Calu3 (cell line): ENCODE data around the gene JMJD6. TPM values are rescaled to one million over a fixed set of nuclear protein-coding genes. Genes with fewer than 3 reads are reported as not detected.
"Not testable (repeated sequence)": the region's sequence is repeated elsewhere in the genome, so short reads cannot be mapped to it uniquely, and the experiment has no call there.

ENCODE experiments used
- BruUV-seq: library from RNA; stranded (reverse); fragments of 400-500 nt; replicated peaks from 2 replicates; lab custom pipeline; 2021; lab: Mats Ljungman, UMichigan
- CTCF ChIA-PET: fragments of 300-600 bp; sonication (Branson Sonifier 250); formaldehyde crosslinking; loops from one replicate; lab custom pipeline; 2022; ENCODE audit warnings: antibody characterized with exemption; lab: Charles Lee
- DNase-seq: peaks from one replicate; pipeline ENCODE4 v3.0.0; 2022
- H3K27ac Mint-ChIP-seq: one replicate; pipeline ENCODE4 v1.8.0; 2022; ENCODE audit warnings: mixed read lengths; ENCODE audit not compliant: unreplicated experiment
- H3K27me3 Mint-ChIP-seq: one replicate; pipeline ENCODE4 v1.8.0; 2022; ENCODE audit warnings: mixed read lengths; ENCODE audit not compliant: unreplicated experiment
- H3K36me3 Mint-ChIP-seq: one replicate; pipeline ENCODE4 v1.8.0; 2022; ENCODE audit warnings: mild to moderate bottlenecking, moderate library complexity, mixed read lengths; ENCODE audit not compliant: insufficient read depth, unreplicated experiment
- H3K4me1 Mint-ChIP-seq: one replicate; pipeline ENCODE4 v1.8.0; 2022; ENCODE audit warnings: mild to moderate bottlenecking, low read depth, mixed read lengths; ENCODE audit not compliant: unreplicated experiment
- H3K4me3 Mint-ChIP-seq: one replicate; pipeline ENCODE4 v1.8.0; 2022; ENCODE audit warnings: mild to moderate bottlenecking, low read depth, moderate library complexity, mixed read lengths; ENCODE audit not compliant: unreplicated experiment
- H3K9me3 Mint-ChIP-seq: one replicate; pipeline ENCODE4 v1.8.0; 2022; ENCODE audit warnings: low read depth, mixed read lengths; ENCODE audit not compliant: unreplicated experiment
- CTCF ChIP-seq: fragments of 200-600 bp; IDR thresholded peaks from one replicate; pipeline ENCODE4 v1.8.0; 2022; ENCODE audit warnings: antibody characterized with exemption; ENCODE audit not compliant: unreplicated experiment
- intact Hi-C: fragments of 100-400 bp; cut with micrococcal nuclease; formaldehyde crosslinking; loops from one replicate; pipeline ENCODE4 v1.10.0; 2022; ENCODE audit not compliant: unreplicated experiment
- total RNA-seq: library from RNA; stranded (reverse); gene quantifications from 2 replicates; pipeline ENCODE4 v1.2.3, GENCODE V29; 2022

The JMJD6 gene
- total RNA-seq, 1 experiment from 2014 or later = 62.1 TPM

GRCh38 chr17:76714822-76715495 lies 11.4 kb downstream of the JMJD6 start:
- no TSS peak for BruUV-seq
- Mint-ChIP-seq H3K27me3 (no peaks in the 10 kb centered on the region), H3K4me3 (no peak overlapping the region), H3K27ac (no peak overlapping the region), H3K4me1 (peaks cover 13% of the 10 kb centered on the region), H3K36me3 (peaks cover 58% of the 10 kb centered on the region), H3K9me3 (no peaks in the 10 kb centered on the region)
- peak; percentile 79 for DNase-seq
- peak; percentile 78 for TF ChIP-seq CTCF
- intact Hi-C loops = loop anchor here (10.0 kb wide), 1 partner anchor 70 kb away; the partner anchor contains the start of gene ST6GALNAC1
- CTCF ChIA-PET = no interaction called here

GRCh38 chr17:76714336-76714735 lies 12.1 kb downstream of the JMJD6 start:
- Mint-ChIP-seq H3K4me1 (peaks cover 13% of the 10 kb centered on the region), H3K36me3 (peaks cover 58% of the 10 kb centered on the region), H3K27me3 (peaks cover 4% of the 10 kb centered on the region), H3K9me3 (no peaks in the 10 kb centered on the region), H3K27ac (no peak overlapping the region), H3K4me3 (no peak overlapping the region)
- no peak for DNase-seq
- no peak for TF ChIP-seq CTCF
- intact Hi-C loops = loop anchor here (10.0 kb wide), 1 partner anchor 70 kb away; the partner anchor contains the start of gene ST6GALNAC1
- no TSS peak for BruUV-seq
- CTCF ChIA-PET = no interaction called here

- DNase-seq = no peak
- H3K36me3 Mint-ChIP-seq = peaks cover 52% of the 10 kb centered on the region
- peaks cover 8% of the 10 kb centered on the region for H3K27me3 Mint-ChIP-seq
- intact Hi-C loops = loop anchor here (10.0 kb wide), 1 partner anchor 69 kb away; the partner anchor contains the start of gene ST6GALNAC1
- H3K4me3 Mint-ChIP-seq = no peak overlapping the region
- BruUV-seq = no TSS peak
- CTCF ChIA-PET = interaction anchor here (0.8 kb wide), 1 partner anchor 191 kb away, joined by 4 read pairs; no protein-coding TSS in a partner anchor
- TF ChIP-seq CTCF = no peak
- no peak overlapping the region for H3K27ac Mint-ChIP-seq
- peaks cover 13% of the 10 kb centered on the region for H3K4me1 Mint-ChIP-seq
- H3K9me3 Mint-ChIP-seq = no peaks in the 10 kb centered on the region
These were observed 12.6 kb downstream of the JMJD6 start for GRCh38 chr17:76713765-76714164.

- H3K9me3 Mint-ChIP-seq, H3K27ac Mint-ChIP-seq, H3K27me3 Mint-ChIP-seq, H3K4me3 Mint-ChIP-seq, BruUV-seq, DNase-seq: not testable (repeated sequence)
- peaks cover 13% of the 10 kb centered on the region for H3K4me1 Mint-ChIP-seq
- CTCF ChIA-PET = interaction anchor here (0.6 kb wide), 1 partner anchor 359 kb away, joined by 3 read pairs; the partner anchor contains the start of gene PRPSAP1
- intact Hi-C loops = loop anchor here (10.0 kb wide), 1 partner anchor 68 kb away; the partner anchor contains the start of gene ST6GALNAC1
- peaks cover 38% of the 10 kb centered on the region for H3K36me3 Mint-ChIP-seq
These were observed 14.1 kb downstream of the JMJD6 start for GRCh38 chr17:76712321-76712720.
